ENCODE results near the gene ADGRV1. TPM values are rescaled to one million over a fixed set of nuclear protein-coding genes. Genes with fewer than 3 reads are reported as not detected.

The ADGRV1 gene
- polyA plus RNA-seq, 1 donor from 2014 or later: 3.7 TPM

DNA sequence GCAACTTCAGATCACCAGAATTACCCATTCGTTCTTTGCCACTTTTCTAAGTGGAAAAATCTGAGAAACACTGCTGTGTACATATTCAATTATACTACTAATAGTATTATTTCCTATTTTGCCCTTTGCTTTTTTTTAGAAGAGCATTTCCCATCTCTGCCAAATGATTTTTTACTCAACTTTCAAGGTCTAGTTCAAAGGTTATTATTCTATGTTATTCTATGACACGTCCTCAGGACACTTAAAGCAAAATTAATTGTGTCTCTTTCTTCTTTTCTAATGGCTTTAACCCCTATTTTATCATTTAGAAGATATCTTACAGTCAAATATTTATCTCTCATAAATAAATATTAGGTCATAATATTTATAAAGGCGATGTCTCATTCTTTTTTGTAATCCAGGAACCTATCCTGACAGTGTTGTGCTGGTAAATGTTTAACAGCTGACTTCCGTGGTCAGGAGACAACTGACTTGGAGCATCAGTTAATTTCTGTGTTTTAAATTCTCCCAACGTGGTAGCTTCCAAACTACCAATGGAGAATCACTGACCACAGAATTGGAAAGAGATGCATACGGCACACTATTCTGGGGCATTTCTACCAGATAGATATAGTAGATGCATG, 449.3 kb downstream of the ADGRV1 start:
- Histone ChIP-seq H3K79me2 (replicated peaks; ENCODE audit: insufficient read depth, low read length) (no peaks in the 10 kb centered on the region), H3K9me2 (ENCODE audit: insufficient read depth, low read length) (no peaks in the 10 kb centered on the region), H3K9me3 (ENCODE audit: low read length) (no peaks in the 10 kb centered on the region), H3K36me3 (ENCODE audit: insufficient read depth, low read length) (no peaks in the 10 kb centered on the region), H3K9ac (ENCODE audit: low read length) (no peak overlapping the region), H2AFZ (ENCODE audit: low read depth, low read length) (no peak overlapping the region), H3K4me3 (ENCODE audit: low read length) (no peak overlapping the region), H3K27me3 (ENCODE audit: insufficient read depth, low read depth, low read length) (no peaks in the 10 kb centered on the region), H4K20me1 (ENCODE audit: insufficient read depth) (no peaks in the 10 kb centered on the region), H3F3A (ENCODE audit: insufficient read depth, low read length, poor library complexity, severe bottlenecking) (no peaks in the 10 kb centered on the region), H3K27ac (ENCODE audit: low read length) (no peak overlapping the region), H3K4me2 (ENCODE audit: low read length) (no peak overlapping the region)
- TF ChIP-seq MXI1 (conservative IDR thresholded peaks at IDR 0.05; ENCODE audit: poor library complexity, severe bottlenecking) (no peak), EP300 (conservative IDR thresholded peaks at IDR 0.05; ENCODE audit: poor library complexity, severe bottlenecking) (no peak), POLR2AphosphoS5 (IDR thresholded peaks at IDR 0.05) (no peak), TAF1 (IDR thresholded peaks at IDR 0.05; ENCODE audit: low read depth) (no peak), SMC3 (conservative IDR thresholded peaks at IDR 0.05; ENCODE audit: poor library complexity) (no peak), RAD21 (conservative IDR thresholded peaks at IDR 0.05) (no peak)
- TF ChIP-seq, protein P1, sequence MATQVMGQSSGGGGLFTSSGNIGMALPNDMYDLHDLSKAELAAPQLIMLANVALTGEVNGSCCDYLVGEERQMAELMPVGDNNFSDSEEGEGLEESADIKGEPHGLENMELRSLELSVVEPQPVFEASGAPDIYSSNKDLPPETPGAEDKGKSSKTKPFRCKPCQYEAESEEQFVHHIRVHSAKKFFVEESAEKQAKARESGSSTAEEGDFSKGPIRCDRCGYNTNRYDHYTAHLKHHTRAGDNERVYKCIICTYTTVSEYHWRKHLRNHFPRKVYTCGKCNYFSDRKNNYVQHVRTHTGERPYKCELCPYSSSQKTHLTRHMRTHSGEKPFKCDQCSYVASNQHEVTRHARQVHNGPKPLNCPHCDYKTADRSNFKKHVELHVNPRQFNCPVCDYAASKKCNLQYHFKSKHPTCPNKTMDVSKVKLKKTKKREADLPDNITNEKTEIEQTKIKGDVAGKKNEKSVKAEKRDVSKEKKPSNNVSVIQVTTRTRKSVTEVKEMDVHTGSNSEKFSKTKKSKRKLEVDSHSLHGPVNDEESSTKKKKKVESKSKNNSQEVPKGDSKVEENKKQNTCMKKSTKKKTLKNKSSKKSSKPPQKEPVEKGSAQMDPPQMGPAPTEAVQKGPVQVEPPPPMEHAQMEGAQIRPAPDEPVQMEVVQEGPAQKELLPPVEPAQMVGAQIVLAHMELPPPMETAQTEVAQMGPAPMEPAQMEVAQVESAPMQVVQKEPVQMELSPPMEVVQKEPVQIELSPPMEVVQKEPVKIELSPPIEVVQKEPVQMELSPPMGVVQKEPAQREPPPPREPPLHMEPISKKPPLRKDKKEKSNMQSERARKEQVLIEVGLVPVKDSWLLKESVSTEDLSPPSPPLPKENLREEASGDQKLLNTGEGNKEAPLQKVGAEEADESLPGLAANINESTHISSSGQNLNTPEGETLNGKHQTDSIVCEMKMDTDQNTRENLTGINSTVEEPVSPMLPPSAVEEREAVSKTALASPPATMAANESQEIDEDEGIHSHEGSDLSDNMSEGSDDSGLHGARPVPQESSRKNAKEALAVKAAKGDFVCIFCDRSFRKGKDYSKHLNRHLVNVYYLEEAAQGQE (IDR thresholded peaks at IDR 0.05; ENCODE audit: borderline replicate concordance): no peak

DNA sequence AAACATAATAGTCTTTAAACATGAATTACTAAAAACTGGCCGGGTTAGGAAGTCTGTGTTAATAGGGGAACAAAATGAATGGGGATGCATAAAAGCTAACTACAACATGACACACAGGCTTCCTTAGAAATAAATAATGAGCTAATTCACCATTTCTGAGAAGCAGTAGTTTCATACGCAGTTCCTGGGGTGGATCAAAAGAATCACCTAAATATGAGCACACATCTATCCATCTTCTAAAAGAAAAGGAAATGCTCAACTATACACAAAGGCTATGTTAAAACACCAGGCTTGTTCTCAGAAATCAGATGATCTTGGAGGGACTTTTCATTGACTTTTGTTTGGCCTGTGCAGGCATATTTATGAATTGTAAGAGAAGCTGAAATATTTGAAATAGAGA, 451.5 kb downstream of the ADGRV1 start:
- Histone ChIP-seq H3K4me3 (ENCODE audit: low read length) (no peak overlapping the region), H3K79me2 (replicated peaks; ENCODE audit: insufficient read depth, low read length) (no peaks in the 10 kb centered on the region), H3K4me2 (ENCODE audit: low read length) (no peak overlapping the region), H3K9ac (ENCODE audit: low read length) (no peak overlapping the region), H4K20me1 (ENCODE audit: insufficient read depth) (no peaks in the 10 kb centered on the region), H3K36me3 (ENCODE audit: insufficient read depth, low read length) (no peaks in the 10 kb centered on the region), H3K27ac (ENCODE audit: low read length) (no peak overlapping the region), H3F3A (ENCODE audit: insufficient read depth, low read length, poor library complexity, severe bottlenecking) (no peaks in the 10 kb centered on the region), H3K9me3 (ENCODE audit: low read length) (no peaks in the 10 kb centered on the region), H3K9me2 (ENCODE audit: insufficient read depth, low read length) (no peaks in the 10 kb centered on the region), H2AFZ (ENCODE audit: low read depth, low read length) (no peak overlapping the region), H3K27me3 (ENCODE audit: insufficient read depth, low read depth, low read length) (no peaks in the 10 kb centered on the region)
- TF ChIP-seq, protein P1 (IDR thresholded peaks at IDR 0.05; ENCODE audit: borderline replicate concordance): no peak
- TF ChIP-seq POLR2AphosphoS5 (IDR thresholded peaks at IDR 0.05): no peak
- no peak for TF ChIP-seq SMC3 (conservative IDR thresholded peaks at IDR 0.05; ENCODE audit: poor library complexity)
- TF ChIP-seq, protein P2, sequence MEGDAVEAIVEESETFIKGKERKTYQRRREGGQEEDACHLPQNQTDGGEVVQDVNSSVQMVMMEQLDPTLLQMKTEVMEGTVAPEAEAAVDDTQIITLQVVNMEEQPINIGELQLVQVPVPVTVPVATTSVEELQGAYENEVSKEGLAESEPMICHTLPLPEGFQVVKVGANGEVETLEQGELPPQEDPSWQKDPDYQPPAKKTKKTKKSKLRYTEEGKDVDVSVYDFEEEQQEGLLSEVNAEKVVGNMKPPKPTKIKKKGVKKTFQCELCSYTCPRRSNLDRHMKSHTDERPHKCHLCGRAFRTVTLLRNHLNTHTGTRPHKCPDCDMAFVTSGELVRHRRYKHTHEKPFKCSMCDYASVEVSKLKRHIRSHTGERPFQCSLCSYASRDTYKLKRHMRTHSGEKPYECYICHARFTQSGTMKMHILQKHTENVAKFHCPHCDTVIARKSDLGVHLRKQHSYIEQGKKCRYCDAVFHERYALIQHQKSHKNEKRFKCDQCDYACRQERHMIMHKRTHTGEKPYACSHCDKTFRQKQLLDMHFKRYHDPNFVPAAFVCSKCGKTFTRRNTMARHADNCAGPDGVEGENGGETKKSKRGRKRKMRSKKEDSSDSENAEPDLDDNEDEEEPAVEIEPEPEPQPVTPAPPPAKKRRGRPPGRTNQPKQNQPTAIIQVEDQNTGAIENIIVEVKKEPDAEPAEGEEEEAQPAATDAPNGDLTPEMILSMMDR (IDR thresholded peaks at IDR 0.05; ENCODE audit: poor library complexity, severe bottlenecking): no peak
- TF ChIP-seq TAF1 (IDR thresholded peaks at IDR 0.05; ENCODE audit: low read depth): no peak
- no peak for TF ChIP-seq MXI1 (conservative IDR thresholded peaks at IDR 0.05; ENCODE audit: poor library complexity, severe bottlenecking)
- TF ChIP-seq RAD21 (conservative IDR thresholded peaks at IDR 0.05): no peak
- TF ChIP-seq EP300 (conservative IDR thresholded peaks at IDR 0.05; ENCODE audit: poor library complexity, severe bottlenecking): no peak
- no peak for TF ChIP-seq EZH2 (IDR thresholded peaks at IDR 0.05; ENCODE audit: borderline replicate concordance, insufficient read depth, low read length, poor library complexity, severe bottlenecking)

Data from neural cell (in vitro differentiated cells).